HG03457 (cell line): ENCODE results near the gene AIM2.
"Not testable (repeated sequence)": the region's sequence is repeated elsewhere in the genome, so short reads cannot be mapped to it uniquely, and the experiment has no call there.

ENCODE experiments used
- ATAC-seq: cut with Tn5 transposase; IDR thresholded peaks from one replicate; pipeline ENCODE4 v1.9.1; 2021; ENCODE audit warnings: moderate number of reproducible peaks; ENCODE audit not compliant: unreplicated experiment

The AIM2 gene

GRCh38 chr1:159076438-159077119, at the start of gene AIM2:
Gene AIM2, minus strand, starts transcription at chr1:159076766. Its CDS starts 3,267 bp downstream, at chr1:159073499.
- peak; percentile 67 for ATAC-seq

- no peak for ATAC-seq
Measured at GRCh38 chr1:159123587-159123986, 47.0 kb upstream of the AIM2 start.

- peak; percentile 65 for ATAC-seq
Measured at GRCh38 chr1:159122005-159122621, 45.5 kb upstream of the AIM2 start.

GRCh38 chr1:159121526-159121925, 45.0 kb upstream of the AIM2 start:
- peak; percentile 66 for ATAC-seq

GRCh38 chr1:159120317-159120716, 43.8 kb upstream of the AIM2 start:
- no peak for ATAC-seq

GRCh38 chr1:159113596-159114433, 37.2 kb upstream of the AIM2 start:
- ATAC-seq = no peak

GRCh38 chr1:159103021-159103420, 26.5 kb upstream of the AIM2 start:
- ATAC-seq = not testable (repeated sequence)

- ATAC-seq = no peak
Measured at GRCh38 chr1:159100589-159100988, 24.0 kb upstream of the AIM2 start.

- no peak for ATAC-seq
Measured at GRCh38 chr1:159098596-159098995, 22.0 kb upstream of the AIM2 start.

GRCh38 chr1:159092036-159092760, 15.6 kb upstream of the AIM2 start:
- ATAC-seq = no peak

- ATAC-seq = no peak
Measured at GRCh38 chr1:159091607-159092031, 15.1 kb upstream of the AIM2 start.

- ATAC-seq = no peak
Measured at GRCh38 chr1:159091180-159091560, 14.6 kb upstream of the AIM2 start.

GRCh38 chr1:159090286-159091179, 14.0 kb upstream of the AIM2 start:
- no peak for ATAC-seq

- no peak for ATAC-seq
Measured at GRCh38 chr1:159089184-159089791, 12.7 kb upstream of the AIM2 start.

GRCh38 chr1:159088546-159089183, 12.1 kb upstream of the AIM2 start:
- no peak for ATAC-seq

GRCh38 chr1:159088050-159088449, 11.5 kb upstream of the AIM2 start:
- ATAC-seq = no peak

GRCh38 chr1:159084867-159085266, 8.3 kb upstream of the AIM2 start:
- no peak for ATAC-seq

GRCh38 chr1:159084152-159084551, 7.6 kb upstream of the AIM2 start:
- no peak for ATAC-seq

GRCh38 chr1:159083013-159083412, 6.4 kb upstream of the AIM2 start:
- no peak for ATAC-seq
